A673 (cell line): Measurements from ENCODE around the gene SLC7A10. TPM values are rescaled to one million over a fixed set of nuclear protein-coding genes. Genes with fewer than 3 reads are reported as not detected.

Source experiments
- BruUV-seq: library from RNA; stranded (reverse); fragments of 400-500 nt; replicated peaks from 2 replicates; lab custom pipeline; 2021; lab: Mats Ljungman, UMichigan
- CTCF ChIA-PET: fragments of 300-600 bp; sonication (Branson Sonifier 250); formaldehyde crosslinking; loops from one replicate; lab custom pipeline; 2022; ENCODE audit warnings: antibody characterized with exemption; lab: Charles Lee
- POLR2A ChIA-PET: fragments of 300-600 bp; sonication (Branson Sonifier 250); formaldehyde crosslinking; loops from one replicate; lab custom pipeline; 2022; ENCODE audit warnings: antibody characterized with exemption; ENCODE audit not compliant: low non-redundant PET; lab: Charles Lee
- DNase-seq: peaks from one replicate; pipeline ENCODE4 v3.0.0-alpha.2; 2015; ENCODE audit warnings: low spot score
- H3K27ac ChIP-seq: fragments of 200-600 bp; sonication (generic); 2 replicates; pipeline ENCODE4 v1.5.1; 2016; ENCODE audit warnings: mixed run types, low read depth, mild to moderate bottlenecking, mixed read lengths, antibody characterized with exemption, low read length; ENCODE audit not compliant: poor library complexity, severe bottlenecking
- H3K27me3 ChIP-seq: fragments of 200-600 bp; sonication (generic); replicated peaks from 2 replicates; pipeline ENCODE4 v1.6.1; 2017; ENCODE audit warnings: mixed run types, low read depth, mild to moderate bottlenecking, mixed read lengths, antibody characterized with exemption, low read length; ENCODE audit not compliant: insufficient read depth, poor library complexity
- H3K36me3 ChIP-seq: fragments of 200-600 bp; sonication (generic); 2 replicates; pipeline ENCODE4 v1.6.1; 2016; ENCODE audit warnings: mixed run types, mild to moderate bottlenecking, mixed read lengths, antibody characterized with exemption, low read length; ENCODE audit not compliant: insufficient read depth, poor library complexity, severe bottlenecking
- H3K4me1 ChIP-seq: fragments of 200-600 bp; sonication (generic); 2 replicates; pipeline ENCODE4 v1.6.1; 2017; ENCODE audit warnings: mixed run types, mild to moderate bottlenecking, mixed read lengths, antibody characterized with exemption, low read length; ENCODE audit not compliant: insufficient read depth, poor library complexity, severe bottlenecking
- H3K4me3 ChIP-seq: fragments of 200-600 bp; sonication (generic); 2 replicates; pipeline ENCODE4 v1.5.1; 2016; ENCODE audit warnings: low read depth, mixed run types, mild to moderate bottlenecking, mixed read lengths, low read length; ENCODE audit not compliant: poor library complexity, severe bottlenecking
- H3K9me3 ChIP-seq: fragments of 200-600 bp; sonication (generic); 2 replicates; pipeline ENCODE4 v1.6.1; 2016; ENCODE audit warnings: mixed run types, low read depth, mild to moderate bottlenecking, mixed read lengths, antibody characterized with exemption, low read length; ENCODE audit not compliant: poor library complexity, severe bottlenecking
- EZH2 ChIP-seq: fragments of 200-600 bp; sonication (generic); IDR thresholded peaks from 2 replicates; pipeline ENCODE4 v1.6.1; 2017; ENCODE audit warnings: borderline replicate concordance, low read depth, mild to moderate bottlenecking, mixed read lengths, antibody characterized with exemption, low read length; ENCODE audit not compliant: poor library complexity, severe bottlenecking
- intact Hi-C: fragments of 100-400 bp; cut with micrococcal nuclease; formaldehyde crosslinking; loops from one replicate; pipeline ENCODE4 v1.10.0; 2022; ENCODE audit not compliant: unreplicated experiment
- total RNA-seq: library from RNA; stranded (reverse); gene quantifications from 2 replicates; pipeline ENCODE4 v1.2.3, GENCODE V29; 2021
- TF ChIP-seq, protein P1 (sequence below): fragments of 300-800, 200-600 bp; sonication (generic); conservative IDR thresholded peaks from 2 replicates; pipeline ENCODE4 v1.5.1; 2017; ENCODE audit warnings: low read depth, mild to moderate bottlenecking, antibody characterized with exemption, low read length, moderate library complexity, mixed read lengths

SLC7A10 gene
- total RNA-seq, 1 experiment from 2014 or later, result 0.17 TPM

- no peak for DNase-seq
- POLR2A ChIA-PET, result no interaction called here
- H3K9me3 ChIP-seq, result no peaks in the 10 kb centered on the region
- H3K4me1 ChIP-seq, result no peaks in the 10 kb centered on the region
- no peak overlapping the region for H3K27ac ChIP-seq
- no peaks in the 10 kb centered on the region for H3K36me3 ChIP-seq
- no TSS peak for BruUV-seq
- no peak overlapping the region for H3K4me3 ChIP-seq
- no peaks in the 10 kb centered on the region for H3K27me3 ChIP-seq
- no peak for TF ChIP-seq EZH2
- TF ChIP-seq, protein P1, sequence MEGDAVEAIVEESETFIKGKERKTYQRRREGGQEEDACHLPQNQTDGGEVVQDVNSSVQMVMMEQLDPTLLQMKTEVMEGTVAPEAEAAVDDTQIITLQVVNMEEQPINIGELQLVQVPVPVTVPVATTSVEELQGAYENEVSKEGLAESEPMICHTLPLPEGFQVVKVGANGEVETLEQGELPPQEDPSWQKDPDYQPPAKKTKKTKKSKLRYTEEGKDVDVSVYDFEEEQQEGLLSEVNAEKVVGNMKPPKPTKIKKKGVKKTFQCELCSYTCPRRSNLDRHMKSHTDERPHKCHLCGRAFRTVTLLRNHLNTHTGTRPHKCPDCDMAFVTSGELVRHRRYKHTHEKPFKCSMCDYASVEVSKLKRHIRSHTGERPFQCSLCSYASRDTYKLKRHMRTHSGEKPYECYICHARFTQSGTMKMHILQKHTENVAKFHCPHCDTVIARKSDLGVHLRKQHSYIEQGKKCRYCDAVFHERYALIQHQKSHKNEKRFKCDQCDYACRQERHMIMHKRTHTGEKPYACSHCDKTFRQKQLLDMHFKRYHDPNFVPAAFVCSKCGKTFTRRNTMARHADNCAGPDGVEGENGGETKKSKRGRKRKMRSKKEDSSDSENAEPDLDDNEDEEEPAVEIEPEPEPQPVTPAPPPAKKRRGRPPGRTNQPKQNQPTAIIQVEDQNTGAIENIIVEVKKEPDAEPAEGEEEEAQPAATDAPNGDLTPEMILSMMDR, result no peak
- CTCF ChIA-PET, result no interaction called here
- intact Hi-C loops, result no loop called here
These were observed 42.1 kb upstream of the SLC7A10 start for GRCh38 chr19:33267706-33268105.

DNA sequence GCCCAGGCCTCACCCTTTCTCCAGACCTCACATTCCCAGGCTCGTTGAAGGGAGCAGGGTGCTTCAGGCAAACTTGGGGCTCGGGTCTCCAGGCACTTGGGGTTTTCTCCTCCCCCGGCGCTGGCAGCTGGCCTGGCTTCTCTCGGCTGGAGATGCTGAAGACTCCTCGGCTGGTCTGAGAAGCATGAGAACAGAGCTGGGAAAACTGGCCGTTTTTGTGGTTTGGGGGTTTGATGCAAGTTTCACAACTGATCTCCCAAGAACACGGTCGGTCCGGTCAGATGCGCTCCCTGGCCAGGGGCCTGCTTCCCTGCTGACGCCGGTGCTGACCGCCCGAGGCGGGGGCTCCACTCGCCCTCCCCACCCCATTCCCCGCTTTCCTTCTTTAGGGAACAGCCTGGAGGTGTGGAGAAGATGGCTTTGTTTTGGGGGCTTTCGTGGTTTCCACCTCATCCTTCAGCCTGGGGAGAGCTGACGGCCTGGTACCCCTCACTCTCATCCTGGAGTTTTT, 41.4 kb upstream of the SLC7A10 start:
- H3K9me3 ChIP-seq, result no peaks in the 10 kb centered on the region
- no peak overlapping the region for H3K4me3 ChIP-seq
- no peak for DNase-seq
- POLR2A ChIA-PET, result no interaction called here
- TF ChIP-seq, protein P1, result no peak
- no peak for TF ChIP-seq EZH2
- no peaks in the 10 kb centered on the region for H3K36me3 ChIP-seq
- no peak overlapping the region for H3K27ac ChIP-seq
- intact Hi-C loops, result no loop called here
- H3K4me1 ChIP-seq, result no peaks in the 10 kb centered on the region
- BruUV-seq, result no TSS peak
- no peaks in the 10 kb centered on the region for H3K27me3 ChIP-seq
- CTCF ChIA-PET, result no interaction called here

- Histone ChIP-seq H3K4me1 (no peaks in the 10 kb centered on the region), H3K27ac (no peak overlapping the region), H3K4me3 (no peak overlapping the region), H3K9me3 (no peaks in the 10 kb centered on the region), H3K27me3 (no peaks in the 10 kb centered on the region), H3K36me3 (no peaks in the 10 kb centered on the region)
- no TSS peak for BruUV-seq
- ChIA-PET CTCF (no interaction called here), POLR2A (no interaction called here)
- no peak for DNase-seq
- TF ChIP-seq, protein P1, result no peak
- no peak for TF ChIP-seq EZH2
- intact Hi-C loops, result no loop called here
These were observed 39.3 kb upstream of the SLC7A10 start for GRCh38 chr19:33264881-33265445.
